A549 (cell line): ENCODE data around the gene SYNC. TPM values are rescaled to one million over a fixed set of nuclear protein-coding genes. Genes with fewer than 3 reads are reported as not detected.

Experiments
- CBX2 ChIP-seq: fragments of 200-600 bp; sonication (generic); IDR thresholded peaks from 2 replicates; pipeline ENCODE4 v1.6.1; 2016; ENCODE audit warnings: low read depth, mild to moderate bottlenecking, borderline replicate concordance
- CHD2 ChIP-seq: fragments of 150-350 bp; IDR thresholded peaks from 2 replicates; pipeline ENCODE4 v1.6.1; 2014; ENCODE audit warnings: low read length; ENCODE audit not compliant: partially characterized antibody
- CTCF ChIP-seq: fragments of >200 bp; sonication (Bioruptor Twin); formaldehyde crosslinking; IDR thresholded peaks from 3 replicates; pipeline ENCODE4 v1.5.1; 2016
- EHMT2 ChIP-seq: fragments of 200-600 bp; sonication (generic); IDR thresholded peaks from 2 replicates; pipeline ENCODE4 v1.6.1; 2016; ENCODE audit warnings: antibody characterized with exemption, low read depth, mild to moderate bottlenecking, moderate library complexity
- EP300 ChIP-seq, 2 experiments: fragments of >200 bp; sonication (Bioruptor Twin); formaldehyde crosslinking; IDR thresholded peaks; 2 replicates in 1 of 2; 3 replicates in 1 of 2; pipeline ENCODE4 v1.6.1; 2016 to 2017
- ESRRA ChIP-seq: fragments of 150-350 bp; IDR thresholded peaks from 2 replicates; pipeline ENCODE4 v1.6.1; 2014; ENCODE audit warnings: mild to moderate bottlenecking, low read length, borderline replicate concordance
- FOSB ChIP-seq: fragments of 250-450 bp; sonication (Bioruptor Pico); IDR thresholded peaks from 2 replicates; pipeline ENCODE4 v1.5.0; 2020; ENCODE audit warnings: mild to moderate bottlenecking, moderate library complexity
- FOSL2 ChIP-seq, 2 experiments: fragments of 450-650 bp in 1 of 2; fragments of >200 bp in 1 of 2; sonication (Bioruptor Twin) in 1 of 2; formaldehyde crosslinking; IDR thresholded peaks; 2 replicates each; pipeline versions ENCODE4 v1.5.0 to v1.6.1; 2016 to 2020; ENCODE audit warnings: mild to moderate bottlenecking in 1 of 2, moderate library complexity in 1 of 2
- FOXS1 ChIP-seq: fragments of 250-450 bp; sonication (Bioruptor Pico); IDR thresholded peaks from 2 replicates; pipeline ENCODE4 v1.5.0; 2020; ENCODE audit warnings: mild to moderate bottlenecking, moderate library complexity
- GATA3 ChIP-seq: IDR thresholded peaks from 2 replicates; pipeline ENCODE4 v1.6.1; 2012; ENCODE audit warnings: borderline replicate concordance
- HES2 ChIP-seq: fragments of >200 bp; sonication (Bioruptor Twin); formaldehyde crosslinking; IDR thresholded peaks from 2 replicates; pipeline ENCODE4 v1.6.1; 2016
- HEYL ChIP-seq: fragments of 250-450 bp; sonication (Bioruptor Pico); IDR thresholded peaks from 2 replicates; pipeline ENCODE4 v1.8.0; 2021; ENCODE audit warnings: mild to moderate bottlenecking, moderate library complexity
- HOXA7 ChIP-seq: fragments of 250-450 bp; sonication (Bioruptor Pico); IDR thresholded peaks from 2 replicates; pipeline ENCODE4 v1.5.0; 2020; ENCODE audit warnings: mild to moderate bottlenecking, moderate library complexity
- HOXB13 ChIP-seq: fragments of 250-450 bp; sonication (Bioruptor Pico); IDR thresholded peaks from 2 replicates; pipeline ENCODE4 v1.5.0; 2020; ENCODE audit warnings: low read depth, mild to moderate bottlenecking, moderate library complexity
- HOXB5 ChIP-seq: fragments of 250-450 bp; sonication (Bioruptor Pico); IDR thresholded peaks from 2 replicates; pipeline ENCODE4 v1.5.0; 2020; ENCODE audit warnings: mild to moderate bottlenecking, moderate library complexity
- JUN ChIP-seq, 2 experiments: fragments of >200 bp; sonication (Bioruptor Twin); formaldehyde crosslinking; IDR thresholded peaks; 2 replicates in 1 of 2; 3 replicates in 1 of 2; pipeline ENCODE4 v1.6.1; 2016 to 2017
- JUNB ChIP-seq: fragments of >200 bp; sonication (Bioruptor Twin); formaldehyde crosslinking; IDR thresholded peaks from 2 replicates; pipeline ENCODE4 v1.6.1; 2016
- KDM1A ChIP-seq: fragments of 200-600 bp; sonication (generic); IDR thresholded peaks from 2 replicates; pipeline ENCODE4 v1.6.1; 2016; ENCODE audit warnings: low read depth, mild to moderate bottlenecking
- KDM5A ChIP-seq: fragments of 200-600 bp; sonication (generic); IDR thresholded peaks from 2 replicates; pipeline ENCODE4 v1.6.1; 2016; ENCODE audit warnings: antibody characterized with exemption, mild to moderate bottlenecking
- MAX ChIP-seq: IDR thresholded peaks from 2 replicates; pipeline ENCODE4 v1.6.1; 2012
- MAZ ChIP-seq: fragments of 150-350 bp; IDR thresholded peaks from 2 replicates; pipeline ENCODE4 v1.6.1; 2014; ENCODE audit warnings: antibody characterized with exemption, low read depth, low read length, borderline replicate concordance
- NFE2L2 ChIP-seq: fragments of 150-350 bp; conservative IDR thresholded peaks from 2 replicates; pipeline ENCODE4 v1.6.1; 2014; ENCODE audit warnings: low read length
- NR3C1 ChIP-seq: fragments of >200 bp; sonication (Bioruptor Twin); formaldehyde crosslinking; IDR thresholded peaks from 3 replicates; pipeline ENCODE4 v1.6.1; 2017
- POLR2A ChIP-seq: IDR thresholded peaks from 2 replicates; pipeline ENCODE4 v1.6.1; 2012; ENCODE audit warnings: mild to moderate bottlenecking, low read length
- POLR2AphosphoS2 ChIP-seq: conservative IDR thresholded peaks from 2 replicates; pipeline ENCODE4 v1.6.1; 2012; ENCODE audit warnings: low read length, improper control_type of control experiment, inconsistent platforms
- RARB ChIP-seq: fragments of 250-450 bp; sonication (Bioruptor Pico); IDR thresholded peaks from 2 replicates; pipeline ENCODE4 v1.8.0; 2021; ENCODE audit warnings: mild to moderate bottlenecking, moderate library complexity
- RCOR1 ChIP-seq: fragments of 150-350 bp; IDR thresholded peaks from 2 replicates; pipeline ENCODE4 v1.6.1; 2014; ENCODE audit warnings: antibody characterized with exemption, low read length, low read depth
- RFX5 ChIP-seq: fragments of 450-650 bp; IDR thresholded peaks from 2 replicates; pipeline ENCODE4 v1.7.1; 2014; ENCODE audit warnings: antibody characterized with exemption, mild to moderate bottlenecking, moderate library complexity
- RNF2 ChIP-seq: fragments of 200-600 bp; sonication (generic); IDR thresholded peaks from 2 replicates; pipeline ENCODE4 v1.6.1; 2016; ENCODE audit warnings: low read depth, mild to moderate bottlenecking, antibody characterized with exemption, moderate library complexity, borderline replicate concordance
- SREBF2 ChIP-seq: fragments of 450-650 bp; IDR thresholded peaks from 2 replicates; pipeline ENCODE4 v1.6.1; 2014; ENCODE audit warnings: mild to moderate bottlenecking, moderate library complexity
- TFCP2L1 ChIP-seq: fragments of 250-450 bp; sonication (Bioruptor Pico); IDR thresholded peaks from 2 replicates; pipeline ENCODE4 v1.5.0; 2021; ENCODE audit warnings: mild to moderate bottlenecking
- TP53 ChIP-seq: fragments of 250-450 bp; sonication (Bioruptor Pico); IDR thresholded peaks from 2 replicates; pipeline ENCODE4 v1.5.0; 2021; ENCODE audit warnings: mild to moderate bottlenecking, moderate library complexity
- ZC3H11A ChIP-seq: fragments of 450-650 bp; IDR thresholded peaks from 2 replicates; pipeline ENCODE4 v1.6.1; 2014; ENCODE audit warnings: antibody characterized with exemption, mild to moderate bottlenecking
- ZFP36 ChIP-seq: fragments of 450-650 bp; IDR thresholded peaks from 2 replicates; pipeline ENCODE4 v1.6.1; 2014; ENCODE audit warnings: borderline replicate concordance; ENCODE audit not compliant: partially characterized antibody
- ZNF302 ChIP-seq: fragments of 250-450 bp; sonication (Bioruptor Pico); IDR thresholded peaks from 2 replicates; pipeline ENCODE4 v1.9.0; 2021; ENCODE audit warnings: inconsistent platforms, mild to moderate bottlenecking, moderate library complexity
- ZSCAN20 ChIP-seq: fragments of 250-450 bp; sonication (Bioruptor Pico); IDR thresholded peaks from 2 replicates; pipeline ENCODE4 v1.8.0; 2022; ENCODE audit warnings: mild to moderate bottlenecking, moderate library complexity
- polyA plus RNA-seq, 4 experiments: library from polyadenylated mRNA; depleted of rRNA in 3 of 4; stranded (reverse); fragments of >200 nt; fragmentation: RNase III in 1 of 4; extraction: RNeasy Plus Mini Kit Qiagen cat#74134 plus additional on column Dnase treatment in 1 of 4; gene quantifications; 2 replicates in 3 of 4; 3 replicates in 1 of 4; pipeline ENCODE4 v1.2.3, GENCODE V29; 2011 to 2017
- TF ChIP-seq, protein P1 (sequence below): fragments of 200-600 bp; sonication (generic); IDR thresholded peaks from 2 replicates; pipeline ENCODE4 v1.6.1; 2016; ENCODE audit warnings: antibody characterized with exemption, mild to moderate bottlenecking, moderate library complexity
- TF ChIP-seq, protein P2 (sequence below): fragments of 450-650 bp; IDR thresholded peaks from 2 replicates; pipeline ENCODE4 v1.6.1; 2014; ENCODE audit warnings: antibody characterized with exemption

The SYNC gene
- polyA plus RNA-seq, 2 of the 4 experiments (the other 2 are of a cell fraction), result 7.7 to 12.0 TPM

DNA sequence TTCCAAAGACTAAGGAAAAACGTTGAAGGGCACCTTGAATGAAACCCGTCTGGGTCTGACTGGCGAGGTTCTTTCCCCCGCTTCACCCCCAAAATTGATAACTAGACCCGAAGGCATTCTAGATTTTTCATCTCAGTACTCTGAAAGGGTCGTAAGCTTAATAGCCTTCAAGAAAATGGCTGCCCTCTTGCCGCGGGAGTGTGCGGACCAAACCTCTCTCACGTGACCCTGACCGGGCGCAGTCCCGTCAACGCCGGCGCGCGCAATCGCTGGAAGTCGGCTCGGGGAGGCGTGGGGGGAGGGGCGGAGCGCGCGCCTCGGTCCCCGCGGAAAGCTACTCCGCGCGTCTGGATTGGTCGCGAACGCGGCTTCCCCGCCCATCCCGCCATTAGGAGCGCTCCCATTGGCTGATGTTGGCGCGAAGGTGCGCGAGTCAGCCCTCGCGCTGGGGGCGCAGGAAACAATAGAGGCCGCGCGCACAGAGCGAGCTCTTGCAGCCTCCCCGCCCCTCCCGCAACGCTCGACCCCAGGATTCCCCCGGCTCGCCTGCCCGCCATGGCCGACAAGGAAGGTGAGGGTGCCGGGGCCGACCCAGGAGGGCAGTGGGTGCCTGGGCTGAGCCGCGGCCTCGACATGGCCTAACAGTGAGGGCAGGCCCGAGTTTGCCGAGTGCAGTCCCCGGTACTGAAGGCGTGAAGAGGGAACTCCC lies 51.7 kb downstream of the SYNC start, which contains the start of gene RBBP4 (continued):
- TF ChIP-seq, protein P1, sequence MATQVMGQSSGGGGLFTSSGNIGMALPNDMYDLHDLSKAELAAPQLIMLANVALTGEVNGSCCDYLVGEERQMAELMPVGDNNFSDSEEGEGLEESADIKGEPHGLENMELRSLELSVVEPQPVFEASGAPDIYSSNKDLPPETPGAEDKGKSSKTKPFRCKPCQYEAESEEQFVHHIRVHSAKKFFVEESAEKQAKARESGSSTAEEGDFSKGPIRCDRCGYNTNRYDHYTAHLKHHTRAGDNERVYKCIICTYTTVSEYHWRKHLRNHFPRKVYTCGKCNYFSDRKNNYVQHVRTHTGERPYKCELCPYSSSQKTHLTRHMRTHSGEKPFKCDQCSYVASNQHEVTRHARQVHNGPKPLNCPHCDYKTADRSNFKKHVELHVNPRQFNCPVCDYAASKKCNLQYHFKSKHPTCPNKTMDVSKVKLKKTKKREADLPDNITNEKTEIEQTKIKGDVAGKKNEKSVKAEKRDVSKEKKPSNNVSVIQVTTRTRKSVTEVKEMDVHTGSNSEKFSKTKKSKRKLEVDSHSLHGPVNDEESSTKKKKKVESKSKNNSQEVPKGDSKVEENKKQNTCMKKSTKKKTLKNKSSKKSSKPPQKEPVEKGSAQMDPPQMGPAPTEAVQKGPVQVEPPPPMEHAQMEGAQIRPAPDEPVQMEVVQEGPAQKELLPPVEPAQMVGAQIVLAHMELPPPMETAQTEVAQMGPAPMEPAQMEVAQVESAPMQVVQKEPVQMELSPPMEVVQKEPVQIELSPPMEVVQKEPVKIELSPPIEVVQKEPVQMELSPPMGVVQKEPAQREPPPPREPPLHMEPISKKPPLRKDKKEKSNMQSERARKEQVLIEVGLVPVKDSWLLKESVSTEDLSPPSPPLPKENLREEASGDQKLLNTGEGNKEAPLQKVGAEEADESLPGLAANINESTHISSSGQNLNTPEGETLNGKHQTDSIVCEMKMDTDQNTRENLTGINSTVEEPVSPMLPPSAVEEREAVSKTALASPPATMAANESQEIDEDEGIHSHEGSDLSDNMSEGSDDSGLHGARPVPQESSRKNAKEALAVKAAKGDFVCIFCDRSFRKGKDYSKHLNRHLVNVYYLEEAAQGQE, result peak; percentile 60
- TF ChIP-seq EHMT2 (no peak), HOXA7 (CRISPR knock-in tag) (peak; percentile 96), RFX5 (no peak), TP53 (CRISPR knock-in tag) (peak; percentile 97), EP300 (IDR thresholded peaks at IDR 0.05) (no peak), FOXS1 (CRISPR knock-in tag) (peak; percentile 95), ZSCAN20 (CRISPR knock-in tag) (peak; percentile 98), POLR2A (peak; percentile 39; the same call in 1 of the 2 replicates), MAZ (no peak), CBX2 (no peak), HEYL (CRISPR knock-in tag) (peak; percentile 97), MAX (peak; percentile 94), RCOR1 (no peak), HOXB5 (CRISPR knock-in tag) (peak; percentile 99), ZNF302 (peak; percentile 94), SREBF2 (no peak), HES2 (no peak), FOSL2 (IDR thresholded peaks at IDR 0.05) (no peak), FOSL2 (CRISPR knock-in tag; IDR thresholded peaks at IDR 0.05) (peak; percentile 24; the same call in 1 of the 2 replicates), FOSB (peak; percentile 93; the same call in 1 of the 2 replicates), KDM5A (peak; percentile 36; the same call in 1 of the 2 replicates), CHD2 (peak; percentile 72), JUN (IDR thresholded peaks at IDR 0.05) (peak in 1 of 2 experiments; percentile 67; a peak in 3 of 5 replicates), ZC3H11A (no peak), NR3C1 (no peak), POLR2AphosphoS2 (no peak), TFCP2L1 (CRISPR knock-in tag) (peak; percentile 95), RARB (CRISPR knock-in tag) (peak; percentile 78; the same call in 1 of the 2 replicates), ZFP36 (no peak), ESRRA (no peak), CTCF (no peak), RNF2 (no peak), HOXB13 (peak; percentile 99), KDM1A (no peak), NFE2L2 (no peak), GATA3 (no peak), JUNB (no peak)
- TF ChIP-seq, protein P2, sequence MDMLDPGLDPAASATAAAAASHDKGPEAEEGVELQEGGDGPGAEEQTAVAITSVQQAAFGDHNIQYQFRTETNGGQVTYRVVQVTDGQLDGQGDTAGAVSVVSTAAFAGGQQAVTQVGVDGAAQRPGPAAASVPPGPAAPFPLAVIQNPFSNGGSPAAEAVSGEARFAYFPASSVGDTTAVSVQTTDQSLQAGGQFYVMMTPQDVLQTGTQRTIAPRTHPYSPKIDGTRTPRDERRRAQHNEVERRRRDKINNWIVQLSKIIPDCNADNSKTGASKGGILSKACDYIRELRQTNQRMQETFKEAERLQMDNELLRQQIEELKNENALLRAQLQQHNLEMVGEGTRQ, result peak; percentile 84
